ENCODE results near the gene MMP20. TPM values are rescaled to one million over a fixed set of nuclear protein-coding genes. Genes with fewer than 3 reads are reported as not detected.

Gene MMP20
- total RNA-seq, 1 donor from 2014 or later, result not detected

DNA sequence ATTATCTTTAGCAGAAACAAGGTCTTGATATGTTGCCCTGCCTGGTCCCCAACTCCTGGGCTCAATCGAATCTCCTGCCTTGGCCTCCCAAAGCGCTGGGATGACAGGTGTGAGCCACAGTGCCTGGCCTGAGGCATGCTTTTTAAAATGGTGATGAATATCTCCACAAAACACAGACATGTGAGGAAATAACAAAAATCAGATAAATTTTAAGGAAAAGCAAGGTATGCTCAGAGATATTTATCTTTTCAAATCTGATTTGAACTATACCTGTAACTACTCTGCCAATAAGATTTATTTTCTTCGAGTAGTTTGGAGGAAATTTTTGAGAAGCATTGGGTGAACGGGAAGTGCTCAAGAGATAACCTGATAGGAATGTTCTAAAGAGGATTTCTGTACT, 35.9 kb upstream of the MMP20 start:
- no peak for DNase-seq (ENCODE audit: extremely low spot score, unreplicated experiment)
- Mint-ChIP-seq H3K4me1 (ENCODE audit: unreplicated experiment) (no peaks in the 10 kb centered on the region), H3K9me3 (no peaks in the 10 kb centered on the region), H3K27ac (no peak overlapping the region), H3K27me3 (peaks cover 3% of the 10 kb centered on the region), H3K4me3 (no peak overlapping the region), H3K36me3 (no peaks in the 10 kb centered on the region)
- TF ChIP-seq, protein P1, sequence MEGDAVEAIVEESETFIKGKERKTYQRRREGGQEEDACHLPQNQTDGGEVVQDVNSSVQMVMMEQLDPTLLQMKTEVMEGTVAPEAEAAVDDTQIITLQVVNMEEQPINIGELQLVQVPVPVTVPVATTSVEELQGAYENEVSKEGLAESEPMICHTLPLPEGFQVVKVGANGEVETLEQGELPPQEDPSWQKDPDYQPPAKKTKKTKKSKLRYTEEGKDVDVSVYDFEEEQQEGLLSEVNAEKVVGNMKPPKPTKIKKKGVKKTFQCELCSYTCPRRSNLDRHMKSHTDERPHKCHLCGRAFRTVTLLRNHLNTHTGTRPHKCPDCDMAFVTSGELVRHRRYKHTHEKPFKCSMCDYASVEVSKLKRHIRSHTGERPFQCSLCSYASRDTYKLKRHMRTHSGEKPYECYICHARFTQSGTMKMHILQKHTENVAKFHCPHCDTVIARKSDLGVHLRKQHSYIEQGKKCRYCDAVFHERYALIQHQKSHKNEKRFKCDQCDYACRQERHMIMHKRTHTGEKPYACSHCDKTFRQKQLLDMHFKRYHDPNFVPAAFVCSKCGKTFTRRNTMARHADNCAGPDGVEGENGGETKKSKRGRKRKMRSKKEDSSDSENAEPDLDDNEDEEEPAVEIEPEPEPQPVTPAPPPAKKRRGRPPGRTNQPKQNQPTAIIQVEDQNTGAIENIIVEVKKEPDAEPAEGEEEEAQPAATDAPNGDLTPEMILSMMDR (conservative IDR thresholded peaks at IDR 0.05), result no peak

DNA sequence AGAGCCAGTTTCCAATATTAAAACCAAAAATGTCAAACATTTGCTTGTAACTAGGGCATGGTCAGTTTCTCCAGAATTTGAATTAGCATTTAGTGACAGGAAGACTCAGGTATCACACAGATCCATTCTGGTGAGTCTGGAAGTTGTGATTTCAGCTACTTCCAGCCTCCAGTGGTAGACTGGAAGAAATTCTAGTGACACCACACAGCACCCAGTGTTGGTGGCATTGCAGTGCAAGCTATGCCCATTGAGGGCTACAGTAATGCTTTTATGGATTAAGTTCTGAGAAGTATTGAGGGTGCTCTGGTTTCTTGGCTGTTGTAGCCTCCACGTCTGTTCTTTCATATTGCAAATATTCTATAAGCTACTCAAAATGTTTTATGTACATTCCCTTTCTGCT, 31.4 kb upstream of the MMP20 start:
- H3K27me3 Mint-ChIP-seq, result no peaks in the 10 kb centered on the region

DNA sequence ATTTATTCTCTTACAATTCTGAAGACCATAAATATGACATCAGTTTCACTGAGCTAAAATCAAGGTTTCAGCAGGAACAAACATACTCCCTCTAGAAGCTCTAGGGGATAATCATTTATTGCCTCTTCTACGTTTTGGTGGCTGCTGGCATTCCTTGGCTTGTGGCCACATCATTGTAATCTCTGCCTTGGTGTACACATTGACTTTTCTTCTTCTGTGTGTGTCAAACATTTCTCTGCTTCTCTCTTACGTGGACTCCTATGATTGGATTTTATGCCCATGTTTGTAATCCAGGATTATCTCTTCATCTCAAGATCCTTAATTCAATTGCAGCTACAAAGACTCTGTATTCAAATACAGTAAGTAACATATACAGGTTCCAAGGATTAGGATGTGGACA, 30.4 kb upstream of the MMP20 start:
- no peak overlapping the region for H3K27ac Mint-ChIP-seq
- no peaks in the 10 kb centered on the region for H3K9me3 Mint-ChIP-seq
- H3K27me3 Mint-ChIP-seq, result no peaks in the 10 kb centered on the region
- no peak overlapping the region for H3K4me3 Mint-ChIP-seq
- no peak for DNase-seq (ENCODE audit: extremely low spot score, unreplicated experiment)
- no peaks in the 10 kb centered on the region for H3K4me1 Mint-ChIP-seq (ENCODE audit: unreplicated experiment)
- TF ChIP-seq, protein P1 (conservative IDR thresholded peaks at IDR 0.05), result no peak
- H3K36me3 Mint-ChIP-seq, result no peaks in the 10 kb centered on the region

More for the DNA sequence above, 31.4 kb upstream of the MMP20 start:
- Mint-ChIP-seq H3K9me3 (no peaks in the 10 kb centered on the region), H3K36me3 (no peaks in the 10 kb centered on the region), H3K4me3 (no peak overlapping the region), H3K4me1 (ENCODE audit: unreplicated experiment) (no peaks in the 10 kb centered on the region), H3K27ac (no peak overlapping the region)
- TF ChIP-seq, protein P1 (conservative IDR thresholded peaks at IDR 0.05), result no peak
- no peak for DNase-seq (ENCODE audit: extremely low spot score, unreplicated experiment)

DNA sequence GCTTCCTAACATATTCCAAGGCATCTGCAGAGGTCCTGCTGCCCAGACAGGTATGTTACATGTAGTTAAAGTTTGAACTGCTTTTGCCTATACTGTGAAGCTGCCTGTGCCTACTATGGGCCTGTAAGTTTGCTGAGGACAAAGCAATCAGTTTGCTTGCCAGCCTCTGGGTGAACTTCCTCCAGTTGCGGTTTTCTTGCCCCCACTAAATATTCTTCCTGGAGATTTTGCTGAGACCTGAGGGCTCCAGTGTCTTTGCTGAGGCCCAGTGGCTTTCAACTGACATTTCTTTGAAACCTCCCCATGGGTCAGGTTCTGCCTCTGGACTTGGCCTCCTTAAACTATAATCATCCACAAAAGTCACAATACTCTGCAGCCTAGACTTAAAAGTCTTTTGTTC, 29.6 kb upstream of the MMP20 start:
- H3K36me3 Mint-ChIP-seq, result no peaks in the 10 kb centered on the region

DNA sequence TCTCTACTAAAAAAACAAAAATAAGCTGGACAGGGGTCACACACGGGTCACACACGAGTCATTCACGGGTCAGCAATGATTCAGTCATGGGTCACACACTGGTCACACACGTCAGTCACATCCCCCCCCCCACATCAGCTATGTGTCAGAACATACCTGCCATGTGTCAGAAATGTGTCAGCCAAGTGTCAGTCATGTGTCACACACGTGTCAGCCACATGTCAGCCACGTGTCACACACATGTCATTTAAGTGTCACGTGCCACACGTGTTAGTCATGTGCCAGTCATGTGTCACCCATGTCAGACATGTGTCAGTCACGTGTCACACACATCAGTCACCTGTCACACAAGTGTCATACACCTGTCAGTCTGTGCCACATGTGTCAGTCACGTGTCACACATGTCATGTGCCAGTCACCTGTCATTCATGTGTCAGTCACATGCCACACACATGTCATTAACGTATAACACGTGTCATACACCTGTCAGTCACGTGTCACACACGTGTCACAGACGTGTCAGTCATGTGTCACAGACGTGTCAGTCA, 28.7 kb upstream of the MMP20 start:
- H3K36me3 Mint-ChIP-seq, result no peaks in the 10 kb centered on the region
- TF ChIP-seq, protein P1 (conservative IDR thresholded peaks at IDR 0.05), result no peak
- no peaks in the 10 kb centered on the region for H3K9me3 Mint-ChIP-seq
- no peaks in the 10 kb centered on the region for H3K27me3 Mint-ChIP-seq
- DNase-seq (ENCODE audit: extremely low spot score, unreplicated experiment), result no peak
- no peak overlapping the region for H3K27ac Mint-ChIP-seq
- H3K4me3 Mint-ChIP-seq, result no peak overlapping the region
- no peaks in the 10 kb centered on the region for H3K4me1 Mint-ChIP-seq (ENCODE audit: unreplicated experiment)

More for the DNA sequence above, 29.6 kb upstream of the MMP20 start:
- DNase-seq (ENCODE audit: extremely low spot score, unreplicated experiment), result no peak
- Mint-ChIP-seq H3K9me3 (no peaks in the 10 kb centered on the region), H3K4me1 (ENCODE audit: unreplicated experiment) (no peaks in the 10 kb centered on the region), H3K27ac (no peak overlapping the region), H3K27me3 (no peaks in the 10 kb centered on the region), H3K4me3 (no peak overlapping the region)
- TF ChIP-seq, protein P1 (conservative IDR thresholded peaks at IDR 0.05), result no peak

DNA sequence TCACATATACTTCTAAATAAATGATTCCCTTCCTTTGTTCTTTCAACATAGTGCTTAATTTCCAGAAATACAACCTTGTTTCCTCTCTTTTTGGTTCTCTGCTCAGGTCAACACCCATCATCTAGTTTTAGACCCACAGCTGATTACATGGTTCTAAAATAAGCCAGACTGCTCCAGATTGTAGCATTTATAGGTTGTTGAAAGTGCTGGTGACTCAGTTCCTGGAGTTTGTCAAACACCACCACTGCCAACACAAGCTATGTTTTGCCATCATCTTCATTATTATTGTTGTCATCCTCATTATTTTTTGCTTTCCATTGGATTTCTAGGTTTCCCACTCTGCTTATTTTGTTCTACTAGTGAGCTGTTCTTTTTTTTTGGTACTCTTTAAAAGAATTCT, 22.3 kb upstream of the MMP20 start:
- no peaks in the 10 kb centered on the region for H3K27me3 Mint-ChIP-seq
- DNase-seq (ENCODE audit: extremely low spot score, unreplicated experiment), result no peak
- H3K4me1 Mint-ChIP-seq (ENCODE audit: unreplicated experiment), result no peaks in the 10 kb centered on the region
- H3K27ac Mint-ChIP-seq, result no peak overlapping the region
- H3K36me3 Mint-ChIP-seq, result no peaks in the 10 kb centered on the region
- no peaks in the 10 kb centered on the region for H3K9me3 Mint-ChIP-seq
- TF ChIP-seq, protein P1 (conservative IDR thresholded peaks at IDR 0.05), result no peak
- no peak overlapping the region for H3K4me3 Mint-ChIP-seq
